Measurements from ENCODE around the gene OPRL1. TPM values are rescaled to one million over a fixed set of nuclear protein-coding genes. Genes with fewer than 3 reads are reported as not detected.

Gene OPRL1
- total and polyA plus RNA-seq, 4 donors = 5.2 to 26.3 (median 18.6) TPM

DNA sequence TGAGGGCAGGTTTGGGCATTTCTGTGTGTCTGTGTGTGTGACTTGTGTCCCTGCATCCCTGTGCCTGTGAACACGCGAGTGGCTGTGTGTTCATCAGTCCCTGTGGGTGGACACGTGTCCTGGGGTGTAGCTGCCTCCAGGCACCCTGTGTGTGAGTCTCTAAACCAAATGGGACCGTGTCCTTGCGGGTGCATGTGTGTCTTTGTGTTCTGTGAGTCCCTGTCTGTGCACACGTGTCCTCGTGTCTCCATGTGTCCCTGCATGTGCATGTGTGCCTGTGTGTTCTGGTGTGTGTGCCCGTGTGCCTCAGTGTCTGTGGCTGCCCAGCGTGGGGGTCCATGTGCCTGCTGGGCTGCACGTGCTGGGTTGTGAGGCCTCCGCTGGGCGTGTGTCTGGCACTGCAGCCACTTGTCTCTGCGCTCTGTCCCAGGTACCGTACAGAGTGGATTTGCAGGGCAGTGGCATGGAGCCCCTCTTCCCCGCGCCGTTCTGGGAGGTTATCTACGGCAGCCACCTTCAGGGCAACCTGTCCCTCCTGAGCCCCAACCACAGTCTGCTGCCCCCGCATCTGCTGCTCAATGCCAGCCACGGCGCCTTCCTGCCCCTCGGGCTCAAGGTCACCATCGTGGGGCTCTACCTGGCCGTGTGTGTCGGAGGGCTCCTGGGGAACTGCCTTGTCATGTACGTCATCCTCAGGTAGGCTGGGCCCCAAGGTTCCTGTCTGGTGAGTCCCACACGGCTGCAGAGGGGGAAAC is 12.6 kb downstream of the OPRL1 start:
- Histone ChIP-seq H3K36me3 (ENCODE audit: control insufficient read depth, insufficient read depth, low read length) (peaks cover 11% of the 10 kb centered on the region), H3K4me1 (ENCODE audit: control insufficient read depth, insufficient read depth, low read length) (peaks cover 34% of the 10 kb centered on the region), H3K9me3 (ENCODE audit: control insufficient read depth, insufficient read depth, low read length) (no peaks in the 10 kb centered on the region), H3K27me3 (ENCODE audit: control insufficient read depth, insufficient read depth, low read length) (no peaks in the 10 kb centered on the region), H3K4me3 (ENCODE audit: low read depth, low read length) (peak overlapping the region; percentile 32), H3K27ac (ENCODE audit: low read depth, low read length) (no peak overlapping the region)
- WGBS (ENCODE audit: insufficient coverage) = 46% methylated on average over 27 of the region's 27 CpGs
- peak in 1 of 6 donors; percentile 63 for DNase-seq (ENCODE audit: low read depth in 4 of 6, low spot score in 6 of 6)

DNA sequence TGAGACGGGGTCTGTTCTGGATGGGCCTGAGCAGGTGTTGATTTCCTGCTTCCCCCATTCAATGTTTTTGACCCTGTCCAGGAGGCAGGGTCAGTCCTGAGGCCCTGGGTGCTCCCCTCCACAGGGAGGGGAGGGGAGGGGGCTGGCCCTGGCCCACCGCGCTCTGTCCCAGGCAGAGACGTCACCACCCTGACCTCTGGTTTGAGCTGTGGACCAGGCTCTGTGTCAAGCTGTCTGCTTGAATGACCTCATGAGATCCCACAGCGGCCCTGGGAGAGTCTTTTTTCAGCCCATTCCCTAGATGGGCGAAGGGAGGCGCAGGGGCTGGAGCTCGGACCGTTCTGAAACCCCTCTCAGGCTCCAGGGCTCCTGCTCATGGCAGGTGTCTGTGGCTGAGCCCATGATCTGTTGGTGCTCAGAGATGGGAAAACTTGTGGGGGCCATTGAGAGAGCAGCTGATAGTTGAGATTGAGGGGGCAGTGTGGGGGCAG is 13.2 kb downstream of the OPRL1 start:
- Histone ChIP-seq H3K4me1 (ENCODE audit: control insufficient read depth, insufficient read depth, low read length) (peaks cover 34% of the 10 kb centered on the region), H3K27ac (ENCODE audit: low read depth, low read length) (no peak overlapping the region), H3K4me3 (ENCODE audit: low read depth, low read length) (peak overlapping the region; percentile 32), H3K9me3 (ENCODE audit: control insufficient read depth, insufficient read depth, low read length) (no peaks in the 10 kb centered on the region), H3K36me3 (ENCODE audit: control insufficient read depth, insufficient read depth, low read length) (peaks cover 17% of the 10 kb centered on the region), H3K27me3 (ENCODE audit: control insufficient read depth, insufficient read depth, low read length) (no peaks in the 10 kb centered on the region)
- no peak for DNase-seq (ENCODE audit: low read depth in 4 of 6, low spot score in 6 of 6)
- WGBS (ENCODE audit: insufficient coverage) = 24% methylated on average over 8 of the region's 9 CpGs

DNA sequence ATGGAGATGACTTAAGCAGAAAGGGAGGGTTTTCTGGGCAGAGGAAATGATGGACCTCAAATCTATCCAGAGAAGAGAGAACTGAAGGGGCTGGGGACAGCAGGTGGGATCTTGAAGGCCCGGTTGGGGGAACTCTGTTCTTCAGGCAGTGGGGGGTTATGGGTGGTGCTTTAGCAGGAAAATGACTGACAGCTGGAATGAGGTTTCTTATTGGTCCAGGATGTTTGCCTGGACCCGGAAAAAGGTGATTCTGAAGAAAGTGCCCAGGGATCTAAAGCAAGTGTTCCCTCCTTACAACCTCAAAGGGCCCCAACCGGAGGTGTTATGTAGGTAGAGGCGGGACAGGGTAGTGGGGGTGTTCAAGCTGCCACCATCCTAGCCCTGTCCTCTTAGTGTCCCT is 15.6 kb downstream of the OPRL1 start:
- H3K27ac ChIP-seq (ENCODE audit: low read depth, low read length) = no peak overlapping the region
- no peaks in the 10 kb centered on the region for H3K27me3 ChIP-seq (ENCODE audit: control insufficient read depth, insufficient read depth, low read length)
- no peaks in the 10 kb centered on the region for H3K9me3 ChIP-seq (ENCODE audit: control insufficient read depth, insufficient read depth, low read length)
- peaks cover 39% of the 10 kb centered on the region for H3K36me3 ChIP-seq (ENCODE audit: control insufficient read depth, insufficient read depth, low read length)
- 36% methylated on average over 1 of the region's 4 CpGs for WGBS (ENCODE audit: insufficient coverage)
- peaks cover 32% of the 10 kb centered on the region for H3K4me1 ChIP-seq (ENCODE audit: control insufficient read depth, insufficient read depth, low read length)
- DNase-seq (ENCODE audit: low read depth in 4 of 6, low spot score in 6 of 6) = no peak
- H3K4me3 ChIP-seq (ENCODE audit: low read depth, low read length) = no peak overlapping the region

DNA sequence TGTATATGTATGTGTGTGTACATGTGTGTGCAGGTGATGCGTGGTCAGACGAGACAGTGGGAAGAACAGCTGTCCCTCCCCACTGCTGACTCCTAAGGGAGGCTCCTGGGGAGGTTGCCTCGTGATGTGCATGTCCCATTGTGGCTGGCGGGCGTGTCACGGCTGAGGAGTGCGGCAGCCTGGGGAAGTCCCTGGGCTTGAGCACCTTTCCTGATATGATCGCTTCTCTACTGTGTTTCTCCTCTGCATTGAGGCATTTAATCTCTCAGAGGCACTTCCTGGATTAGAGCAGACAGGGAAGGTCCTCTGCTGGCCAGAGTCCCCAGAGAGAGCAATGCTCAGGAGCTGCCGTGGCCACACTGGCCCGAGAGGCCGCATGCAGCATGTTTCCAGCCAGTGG is 16.0 kb downstream of the OPRL1 start:
- DNase-seq (ENCODE audit: low read depth in 4 of 6, low spot score in 6 of 6) = no peak
- Histone ChIP-seq H3K4me1 (ENCODE audit: control insufficient read depth, insufficient read depth, low read length) (peaks cover 32% of the 10 kb centered on the region), H3K36me3 (ENCODE audit: control insufficient read depth, insufficient read depth, low read length) (peaks cover 42% of the 10 kb centered on the region), H3K9me3 (ENCODE audit: control insufficient read depth, insufficient read depth, low read length) (no peaks in the 10 kb centered on the region), H3K27ac (ENCODE audit: low read depth, low read length) (no peak overlapping the region), H3K27me3 (ENCODE audit: control insufficient read depth, insufficient read depth, low read length) (peaks cover under 1% of the 10 kb centered on the region), H3K4me3 (ENCODE audit: low read depth, low read length) (no peak overlapping the region)
- 81% methylated on average over 10 of the region's 11 CpGs for WGBS (ENCODE audit: insufficient coverage)

DNA sequence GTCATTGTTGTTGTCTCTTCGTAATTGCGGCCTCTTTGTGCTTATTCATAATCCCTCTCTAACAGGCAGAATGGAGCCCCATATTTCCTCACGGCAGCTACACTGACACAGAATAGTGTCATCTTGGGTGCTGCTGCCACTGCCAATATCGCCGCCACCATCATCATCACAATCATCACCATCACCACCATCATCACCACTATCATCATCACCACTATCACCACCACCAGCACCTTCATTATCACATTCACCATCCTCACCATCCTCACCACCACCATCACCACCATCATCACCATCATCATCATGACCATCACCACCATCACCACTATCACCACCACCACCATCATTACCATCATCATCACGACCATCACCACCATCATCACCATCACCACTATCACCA is 16.7 kb downstream of the OPRL1 start:
- Histone ChIP-seq H3K36me3 (ENCODE audit: control insufficient read depth, insufficient read depth, low read length) (peaks cover 45% of the 10 kb centered on the region), H3K9me3 (ENCODE audit: control insufficient read depth, insufficient read depth, low read length) (no peaks in the 10 kb centered on the region), H3K4me1 (ENCODE audit: control insufficient read depth, insufficient read depth, low read length) (peaks cover 32% of the 10 kb centered on the region), H3K4me3 (ENCODE audit: low read depth, low read length) (no peak overlapping the region), H3K27ac (ENCODE audit: low read depth, low read length) (no peak overlapping the region), H3K27me3 (ENCODE audit: control insufficient read depth, insufficient read depth, low read length) (peaks cover 6% of the 10 kb centered on the region)
- DNase-seq (ENCODE audit: low read depth in 4 of 6, low spot score in 6 of 6) = no peak
- WGBS (ENCODE audit: insufficient coverage) = 90% methylated on average over 6 of the region's 6 CpGs

DNA sequence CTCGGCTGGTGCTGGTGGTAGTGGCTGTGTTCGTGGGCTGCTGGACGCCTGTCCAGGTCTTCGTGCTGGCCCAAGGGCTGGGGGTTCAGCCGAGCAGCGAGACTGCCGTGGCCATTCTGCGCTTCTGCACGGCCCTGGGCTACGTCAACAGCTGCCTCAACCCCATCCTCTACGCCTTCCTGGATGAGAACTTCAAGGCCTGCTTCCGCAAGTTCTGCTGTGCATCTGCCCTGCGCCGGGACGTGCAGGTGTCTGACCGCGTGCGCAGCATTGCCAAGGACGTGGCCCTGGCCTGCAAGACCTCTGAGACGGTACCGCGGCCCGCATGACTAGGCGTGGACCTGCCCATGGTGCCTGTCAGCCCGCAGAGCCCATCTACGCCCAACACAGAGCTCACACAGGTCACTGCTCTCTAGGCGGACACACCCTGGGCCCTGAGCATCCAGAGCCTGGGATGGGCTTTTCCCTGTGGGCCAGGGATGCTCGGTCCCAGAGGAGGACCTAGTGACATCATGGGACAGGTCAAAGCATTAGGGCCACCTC is 18.7 kb downstream of the OPRL1 start:
- no peak for DNase-seq (ENCODE audit: low read depth in 4 of 6, low spot score in 6 of 6)
- peaks cover 48% of the 10 kb centered on the region for H3K36me3 ChIP-seq (ENCODE audit: control insufficient read depth, insufficient read depth, low read length)
- peaks cover 10% of the 10 kb centered on the region for H3K27me3 ChIP-seq (ENCODE audit: control insufficient read depth, insufficient read depth, low read length)
- peaks cover 45% of the 10 kb centered on the region for H3K4me1 ChIP-seq (ENCODE audit: control insufficient read depth, insufficient read depth, low read length)
- no peaks in the 10 kb centered on the region for H3K9me3 ChIP-seq (ENCODE audit: control insufficient read depth, insufficient read depth, low read length)
- 97% methylated on average over 27 of the region's 28 CpGs for WGBS (ENCODE audit: insufficient coverage)
- H3K4me3 ChIP-seq (ENCODE audit: low read depth, low read length) = no peak overlapping the region
- H3K27ac ChIP-seq (ENCODE audit: low read depth, low read length) = no peak overlapping the region

DNA sequence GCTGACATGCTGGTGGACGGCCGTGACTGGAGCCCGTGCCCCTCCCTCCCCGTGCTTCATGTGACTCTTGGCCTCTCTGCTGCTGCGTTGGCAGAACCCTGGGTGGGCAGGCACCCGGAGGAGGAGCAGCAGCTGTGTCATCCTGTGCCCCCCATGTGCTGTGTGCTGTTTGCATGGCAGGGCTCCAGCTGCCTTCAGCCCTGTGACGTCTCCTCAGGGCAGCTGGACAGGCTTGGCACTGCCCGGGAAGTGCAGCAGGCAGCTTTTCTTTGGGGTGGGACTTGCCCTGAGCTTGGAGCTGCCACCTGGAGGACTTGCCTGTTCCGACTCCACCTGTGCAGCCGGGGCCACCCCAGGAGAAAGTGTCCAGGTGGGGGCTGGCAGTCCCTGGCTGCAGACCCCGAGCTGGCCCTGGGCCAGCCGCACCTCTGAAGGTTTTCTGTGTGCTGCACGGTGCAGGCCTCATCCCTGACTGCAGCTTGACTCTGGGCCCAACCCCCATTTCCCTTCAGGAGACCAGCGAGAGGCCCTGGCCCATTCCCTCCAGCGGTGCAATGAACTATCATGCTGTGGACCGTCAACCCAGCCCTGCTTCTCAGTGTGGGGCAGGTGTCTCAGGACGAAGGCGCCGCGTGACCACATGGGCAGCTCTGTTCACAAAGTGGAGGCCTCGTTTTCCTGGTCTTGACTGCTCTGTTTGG is 19.4 kb downstream of the OPRL1 start:
- Histone ChIP-seq H3K27ac (ENCODE audit: low read depth, low read length) (no peak overlapping the region), H3K4me1 (ENCODE audit: control insufficient read depth, insufficient read depth, low read length) (peaks cover 48% of the 10 kb centered on the region), H3K9me3 (ENCODE audit: control insufficient read depth, insufficient read depth, low read length) (no peaks in the 10 kb centered on the region), H3K27me3 (ENCODE audit: control insufficient read depth, insufficient read depth, low read length) (peaks cover 10% of the 10 kb centered on the region), H3K36me3 (ENCODE audit: control insufficient read depth, insufficient read depth, low read length) (peaks cover 48% of the 10 kb centered on the region), H3K4me3 (ENCODE audit: low read depth, low read length) (no peak overlapping the region)
- 55% methylated on average over 20 of the region's 21 CpGs for WGBS (ENCODE audit: insufficient coverage)
- DNase-seq (ENCODE audit: low read depth in 4 of 6, low spot score in 6 of 6) = peak in 2 of 6 donors; percentile 59 to 66

DNA sequence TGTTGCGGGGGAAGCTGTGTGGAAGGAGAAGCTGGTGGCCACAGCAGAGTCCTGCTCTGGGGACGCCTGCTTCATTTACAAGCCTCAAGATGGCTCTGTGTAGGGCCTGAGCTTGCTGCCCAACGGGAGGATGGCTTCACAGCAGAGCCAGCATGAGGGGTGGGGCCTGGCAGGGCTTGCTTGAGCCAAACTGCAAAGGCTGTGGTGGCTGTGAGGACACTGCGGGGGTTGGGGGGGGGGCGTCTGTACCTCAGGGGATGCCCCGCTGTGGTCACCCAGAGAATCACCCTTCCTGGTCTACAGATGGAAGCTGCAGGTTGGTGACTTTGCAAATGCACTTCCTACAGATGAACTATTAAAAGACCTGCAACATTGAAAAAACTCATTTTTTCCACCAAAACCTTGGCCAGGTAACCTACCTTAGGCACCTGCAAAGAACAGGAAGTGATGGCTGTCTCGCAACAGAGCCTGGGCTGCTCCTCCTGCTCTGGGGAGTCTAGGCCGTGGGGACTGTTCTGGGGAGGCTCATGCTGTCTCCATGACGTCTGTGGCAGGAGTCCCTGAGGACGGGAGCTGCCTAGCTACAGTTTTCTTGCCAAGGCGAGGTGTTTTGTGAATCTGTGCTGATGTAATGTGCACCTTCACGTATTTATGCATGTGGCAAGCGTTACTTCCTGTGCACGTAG is 20.1 kb downstream of the OPRL1 start:
- 69% methylated on average over 10 of the region's 14 CpGs for WGBS (ENCODE audit: insufficient coverage)
- H3K36me3 ChIP-seq (ENCODE audit: control insufficient read depth, insufficient read depth, low read length) = peaks cover 50% of the 10 kb centered on the region

DNA sequence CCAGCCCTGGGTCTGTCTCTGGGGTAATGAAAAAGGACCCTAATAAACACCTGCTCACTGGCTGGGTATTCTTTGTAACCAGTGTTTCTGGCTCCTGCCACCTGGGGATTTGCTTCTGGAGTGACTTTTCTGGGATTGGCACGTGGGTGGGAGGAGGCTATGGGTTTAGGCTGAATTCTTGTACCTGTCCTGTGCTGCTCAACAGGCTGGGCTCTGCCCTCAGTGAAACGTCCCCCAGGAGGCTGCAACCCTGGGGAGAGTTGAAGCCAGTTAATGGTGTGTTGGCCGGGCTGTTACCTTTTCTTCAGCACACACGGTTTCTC is 20.6 kb downstream of the OPRL1 start:
- Histone ChIP-seq H3K27me3 (ENCODE audit: control insufficient read depth, insufficient read depth, low read length) (peaks cover 10% of the 10 kb centered on the region), H3K27ac (ENCODE audit: low read depth, low read length) (no peak overlapping the region), H3K36me3 (ENCODE audit: control insufficient read depth, insufficient read depth, low read length) (peaks cover 50% of the 10 kb centered on the region), H3K9me3 (ENCODE audit: control insufficient read depth, insufficient read depth, low read length) (no peaks in the 10 kb centered on the region), H3K4me3 (ENCODE audit: low read depth, low read length) (no peak overlapping the region), H3K4me1 (ENCODE audit: control insufficient read depth, insufficient read depth, low read length) (peaks cover 48% of the 10 kb centered on the region)
- DNase-seq (ENCODE audit: low read depth in 4 of 6, low spot score in 6 of 6) = no peak
- WGBS (ENCODE audit: insufficient coverage) = 60% methylated on average over 1 of the region's 4 CpGs

More for the DNA sequence above, 20.1 kb downstream of the OPRL1 start:
- no peaks in the 10 kb centered on the region for H3K9me3 ChIP-seq (ENCODE audit: control insufficient read depth, insufficient read depth, low read length)
- H3K4me3 ChIP-seq (ENCODE audit: low read depth, low read length) = no peak overlapping the region
- H3K4me1 ChIP-seq (ENCODE audit: control insufficient read depth, insufficient read depth, low read length) = peaks cover 48% of the 10 kb centered on the region
- peaks cover 10% of the 10 kb centered on the region for H3K27me3 ChIP-seq (ENCODE audit: control insufficient read depth, insufficient read depth, low read length)
- DNase-seq (ENCODE audit: low read depth in 4 of 6, low spot score in 6 of 6) = no peak
- H3K27ac ChIP-seq (ENCODE audit: low read depth, low read length) = no peak overlapping the region
